ENCODE results near the gene ADCY6. TPM values are rescaled to one million over a fixed set of nuclear protein-coding genes. Genes with fewer than 3 reads are reported as not detected.

Gene ADCY6
- total RNA-seq, 1 experiment from 2014 or later = 31.1 TPM

GRCh38 chr12:48800971-48801370, 12.1 kb upstream of the ADCY6 start:
- H2AK5ac ChIP-seq (ENCODE audit: insufficient read length, low read length) = no peak overlapping the region
- H2AFZ ChIP-seq (ENCODE audit: low read length) = no peak overlapping the region
- H2BK20ac ChIP-seq (ENCODE audit: low read depth, low read length, poor library complexity, severe bottlenecking) = no peak overlapping the region
- H3K23ac ChIP-seq (ENCODE audit: insufficient read length, low read depth, low read length) = no peak overlapping the region
- H4K91ac ChIP-seq (ENCODE audit: insufficient read length, low read depth, low read length) = no peak overlapping the region
- H3K18ac ChIP-seq (ENCODE audit: insufficient read length, low read depth, low read length) = no peak overlapping the region
- no peak overlapping the region for H3K4me2 ChIP-seq (ENCODE audit: insufficient read depth, insufficient read length, low read length)
- no peak overlapping the region for H2BK15ac ChIP-seq (ENCODE audit: low read depth, low read length)
- no peaks in the 10 kb centered on the region for H3K9me3 ChIP-seq (ENCODE audit: control insufficient read depth, low read depth, low read length)
- Mint-ChIP-seq H3K36me3 (ENCODE audit: insufficient read depth in 1 of 3, low read depth in 3 of 3) (no peaks in the 10 kb centered on the region), H3K9me3 (no peaks in the 10 kb centered on the region), H3K27ac (no peak overlapping the region), H3K4me3 (no peak overlapping the region), H3K4me1 (peaks cover 5 to 7% of the 10 kb centered on the region in 2 experiments; a peak in 3 of 4 replicates), H3K27me3 (ENCODE audit: low read depth) (peaks cover 8% of the 10 kb centered on the region)
- H3K27me3 ChIP-seq (ENCODE audit: insufficient read depth, low read length) = no peaks in the 10 kb centered on the region; the same call in 1 of the 2 replicates
- no peaks in the 10 kb centered on the region for H3K4me1 ChIP-seq (ENCODE audit: insufficient read depth, low read length)
- H4K5ac ChIP-seq (ENCODE audit: insufficient read length, low read depth, low read length) = no peak overlapping the region
- no peak for DNase-seq
- no peak overlapping the region for H3K9ac ChIP-seq (ENCODE audit: extremely low read depth, insufficient read length, low read length)
- H3K27ac ChIP-seq (ENCODE audit: insufficient read length, low read depth, low read length) = no peak overlapping the region
- H3K23me2 ChIP-seq (ENCODE audit: insufficient read length, low read depth, low read length, poor library complexity, severe bottlenecking) = no peaks in the 10 kb centered on the region
- H4K20me1 ChIP-seq (ENCODE audit: control insufficient read depth, insufficient read depth, insufficient read length) = no peaks in the 10 kb centered on the region
- H2BK12ac ChIP-seq (ENCODE audit: insufficient read length, low read depth, low read length) = no peak overlapping the region
- H2BK120ac ChIP-seq (ENCODE audit: low read depth, low read length, poor library complexity, severe bottlenecking) = no peak overlapping the region
- no peak overlapping the region for H4K8ac ChIP-seq (replicated peaks; ENCODE audit: insufficient read length, low read depth, low read length)
- no peak overlapping the region for H3K56ac ChIP-seq (ENCODE audit: insufficient read length, low read depth, low read length)
- no peak overlapping the region for H3K4ac ChIP-seq (ENCODE audit: low read depth, low read length)
- H3K79me1 ChIP-seq (ENCODE audit: insufficient read depth, low read depth, low read length, poor library complexity, severe bottlenecking) = no peaks in the 10 kb centered on the region
- WGBS (ENCODE audit: extremely low coverage, insufficient read length, low lambda C conversion rate) = no CpG with 5 or more reads among the region's 14 CpGs
- H3T11ph ChIP-seq (ENCODE audit: low read length) = no peak overlapping the region
- H2BK5ac ChIP-seq (ENCODE audit: insufficient read length, low read length) = no peak overlapping the region
- H3K79me2 ChIP-seq (ENCODE audit: insufficient read depth, low read length) = no peaks in the 10 kb centered on the region
- H3K14ac ChIP-seq (ENCODE audit: insufficient read depth, low read length) = no peak overlapping the region
- no peak for TF ChIP-seq CTCF (conservative IDR thresholded peaks at IDR 0.05)
